GM12878 (cell line): ENCODE results near the gene ASB8. TPM values are rescaled to one million over a fixed set of nuclear protein-coding genes. Genes with fewer than 3 reads are reported as not detected.

Experiments used
- ATAC-seq: fragments of 200-7000 bp; cut with Tn5 transposase; 3 replicates; pipeline ENCODE4 v1.9.1; 2020; ENCODE audit warnings: mild to moderate bottlenecking, moderate library complexity
- BruUV-seq: library from RNA; stranded (reverse); fragments of 400-500 nt; replicated peaks from 2 replicates; lab custom pipeline; 2021; lab: Mats Ljungman, UMichigan
- CTCF ChIA-PET: fragments of 300-600 bp; sonication (Branson Sonifier 250); formaldehyde crosslinking; extraction: SDS; loops from one replicate; lab custom pipeline; 2021; ENCODE audit warnings: inconsistent platforms; lab: Yijun Ruan, JAX
- POLR2A ChIA-PET: fragments of 350-600 bp; formaldehyde crosslinking; extraction: SDS; loops from one replicate; lab custom pipeline; 2021; ENCODE audit warnings: inconsistent platforms; lab: Charles Lee
- RAD21 ChIA-PET: fragments of 300-600 bp; sonication (Branson Sonifier 250); formaldehyde crosslinking; loops from one replicate; lab custom pipeline; 2023; ENCODE audit warnings: antibody characterized with exemption; ENCODE audit not compliant: unreplicated experiment; lab: Charles Lee
- SMC1A ChIA-PET: fragments of 300-600 bp; sonication (Branson Sonifier 250); formaldehyde crosslinking; loops from one replicate; lab custom pipeline; 2023; ENCODE audit not compliant: unreplicated experiment, uncharacterized antibody; lab: Charles Lee
- DNase-seq: peaks from one replicate; pipeline ENCODE4 v3.0.0-alpha.2; 2011; ENCODE audit warnings: low read depth, low spot score
- FAIRE-seq: peaks from 3 replicates; lab custom pipeline; 2011; peaks lifted over from hg19 to GRCh38; lab: Jason Lieb, UNC
- H2AFZ ChIP-seq: 2 replicates; pipeline ENCODE4 v1.6.0; 2011; ENCODE audit warnings: low read depth, low read length, control low read depth; ENCODE audit not compliant: control insufficient read depth
- H3K27ac ChIP-seq: 2 replicates; pipeline ENCODE4 v1.5.1; 2011; ENCODE audit warnings: control low read depth; ENCODE audit not compliant: control insufficient read depth, insufficient read depth
- H3K27me3 ChIP-seq, 2 experiments: replicated peaks in 1 of 2; 2 replicates each; pipeline versions ENCODE4 v1.6.0 to v1.6.1; 2011; ENCODE audit warnings: low read length in 1 of 2; ENCODE audit not compliant: control insufficient read depth in 2 of 2, insufficient read depth in 2 of 2
- H3K36me3 ChIP-seq, 2 experiments: 2 replicates each; pipeline ENCODE4 v1.5.1; 2011; ENCODE audit warnings: low read length in 1 of 2; ENCODE audit not compliant: control insufficient read depth in 2 of 2, insufficient read depth in 2 of 2
- H3K4me1 ChIP-seq: 2 replicates; pipeline ENCODE4 v1.6.1; 2011; ENCODE audit warnings: mild to moderate bottlenecking, low read length, moderate library complexity, mixed read lengths; ENCODE audit not compliant: control insufficient read depth, insufficient read depth
- H3K4me2 ChIP-seq: 2 replicates; pipeline ENCODE4 v1.6.0; 2011; ENCODE audit warnings: control low read depth; ENCODE audit not compliant: control insufficient read depth, insufficient read depth
- H3K4me3 ChIP-seq: fragments of 200-600 bp; sonication (generic); 2 replicates; pipeline ENCODE4 v1.5.1; 2016
- H3K79me2 ChIP-seq: 2 replicates; pipeline ENCODE4 v1.6.0; 2011; ENCODE audit warnings: low read length; ENCODE audit not compliant: control insufficient read depth, insufficient read depth
- H3K9ac ChIP-seq: 2 replicates; pipeline ENCODE4 v1.8.0; 2011; ENCODE audit warnings: low read length, control low read depth, mixed read lengths; ENCODE audit not compliant: control insufficient read depth, insufficient read depth
- H3K9me3 ChIP-seq: replicated peaks from 3 replicates; pipeline ENCODE4 v1.5.1; 2011; ENCODE audit warnings: mild to moderate bottlenecking, low read length; ENCODE audit not compliant: control insufficient read depth, insufficient read depth
- H4K20me1 ChIP-seq: 2 replicates; pipeline ENCODE4 v1.6.0; 2011; ENCODE audit not compliant: control insufficient read depth, insufficient read depth
- CHD2 ChIP-seq: IDR thresholded peaks from 2 replicates; pipeline ENCODE4 v1.6.1; 2011; ENCODE audit warnings: low read depth, low read length, improper control_type of control experiment, borderline replicate concordance
- IKZF2 ChIP-seq, 2 experiments: fragments of 450-650 bp; IDR thresholded peaks; 2 replicates each; pipeline ENCODE4 v1.6.1; 2017; ENCODE audit warnings: mild to moderate bottlenecking in 2 of 2, moderate library complexity in 2 of 2
- IRF4 ChIP-seq: IDR thresholded peaks from 2 replicates; pipeline ENCODE4 v1.6.1; 2011; ENCODE audit warnings: low read depth, low read length
- RCOR1 ChIP-seq: conservative IDR thresholded peaks from 2 replicates; pipeline ENCODE4 v1.6.1; 2012; ENCODE audit warnings: low read depth, low read length, improper control_type of control experiment
- REST ChIP-seq: IDR thresholded peaks from 2 replicates; pipeline ENCODE4 v1.6.1; 2012; ENCODE audit warnings: mild to moderate bottlenecking, low read depth, low read length
- SKIL ChIP-seq: fragments of 450-650 bp; IDR thresholded peaks from 2 replicates; pipeline ENCODE4 v1.6.1; 2017; ENCODE audit warnings: mild to moderate bottlenecking, low read depth, inconsistent platforms; ENCODE audit not compliant: poor library complexity, severe bottlenecking
- TCF3 ChIP-seq: IDR thresholded peaks from 2 replicates; pipeline ENCODE4 v1.6.1; 2012; ENCODE audit warnings: low read depth, mild to moderate bottlenecking, low read length, borderline replicate concordance; ENCODE audit not compliant: insufficient read depth
- ZBED1 ChIP-seq: IDR thresholded peaks from 2 replicates; pipeline ENCODE4 v1.6.1; 2016; ENCODE audit warnings: borderline replicate concordance
- WGBS: methylation state at CpG from one replicate; pipeline ENCODE4 v1.1.6; 2016; ENCODE audit warnings: low lambda C conversion rate; ENCODE audit not compliant: insufficient replicate concordance, insufficient coverage; ENCODE audit errors: missing lambda C conversion rate; 5-methylcytosine and 5-hydroxymethylcytosine counted together
- in situ Hi-C: fragments of 300-500 bp; cut with MboI; formaldehyde crosslinking; loops from 9 replicates; pipeline ENCODE4 v1.14.3; 2018; ENCODE audit warnings: mixed read lengths
- intact Hi-C: fragments of 100-400 bp; cut with micrococcal nuclease; formaldehyde crosslinking; loops from one replicate; pipeline ENCODE4 v1.14.2; 2022; ENCODE audit not compliant: unreplicated experiment
- polyA plus RNA-seq, 11 experiments: library from polyadenylated mRNA; depleted of rRNA in 4 of 11; unstranded in 6 of 11; stranded (reverse) in 5 of 11; fragments of >200 nt; fragmentation: Nextera tagmentation in 4 of 11; fragmentation: Illumina TruSeq in 1 of 11; extraction: Ambion mirVana in 4 of 11; extraction: Trizol in 1 of 11; gene quantifications; 1 replicate in 1 of 11; 2 replicates in 10 of 11; pipeline versions ENCODE4 v1.2.1 to v1.2.3, GENCODE V29; 2011 to 2016; ENCODE audit warnings: inconsistent platforms in 2 of 11, missing spikeins in 2 of 11, low read depth in 1 of 11
- total RNA-seq, 4 experiments: library from RNA; depleted of rRNA in 3 of 4; stranded (reverse); fragments of >200 nt in 3 of 4; fragmentation: Illumina TruSeq in 1 of 4; extraction: Trizol in 1 of 4; gene quantifications; 2 replicates each; pipeline versions ENCODE4 v1.2.1 to v1.2.3, GENCODE V29; 2013 to 2021

ASB8 gene
- total and polyA plus RNA-seq, 10 of the 15 experiments (the other 5 are each of a cell fraction or from before 2014, with no cell fraction given): 23.7 to 48.0 (median 29.1) TPM

GRCh38 chr12:48203192-48203591 is 45.9 kb upstream of the ASB8 start, which contains the start of gene OR10AD1:
TSS of gene OR10AD1 (minus strand) at chr12:48203292. CDS start at chr12:48203292, 0 bp downstream.
- Histone ChIP-seq H3K27me3 (no peaks in the 10 kb centered on the region), H3K9ac (no peak within 1 kb of the TSS), H3K4me3 (no peak within 1 kb of the TSS), H3K9me3 (peaks cover 8% of the 10 kb centered on the region), H3K4me1 (no peaks in the 10 kb centered on the region), H3K27ac (no peak within 1 kb of the TSS)
- WGBS: 77% methylated on average over 4 of the region's 4 CpGs
- in situ Hi-C loops: no loop called here
- CTCF ChIA-PET: no interaction called here
- no peak for DNase-seq
- SMC1A ChIA-PET: no interaction called here
- FAIRE-seq: no peak
- TF ChIP-seq IKZF2 (IDR thresholded peaks at IDR 0.05): no peak
- no peak for TF ChIP-seq CHD2
- no peak for TF ChIP-seq REST
- TF ChIP-seq RCOR1: no peak
- no peak for TF ChIP-seq IRF4
- TF ChIP-seq SKIL: no peak
- no peak for TF ChIP-seq TCF3
- TF ChIP-seq ZBED1: no peak
- TF ChIP-seq, all 136 proteins: peak for 0
- no peak for ATAC-seq
- BruUV-seq: no TSS peak
- no peak within 1 kb of the TSS for H2AFZ ChIP-seq
- no peak within 1 kb of the TSS for H3K4me2 ChIP-seq
- H3K79me2 ChIP-seq: peaks cover 13% of the 10 kb centered on the region
- POLR2A ChIA-PET: interaction anchor here (0.5 kb wide), 1 partner anchor 19 kb away, joined by 3 read pairs; no protein-coding TSS in a partner anchor
- RAD21 ChIA-PET: no interaction called here
- H4K20me1 ChIP-seq: no peaks in the 10 kb centered on the region
- no peaks in the 10 kb centered on the region for H3K36me3 ChIP-seq
- intact Hi-C loops: no loop called here
